Measurements from ENCODE around the gene KIAA1586. TPM values are rescaled to one million over a fixed set of nuclear protein-coding genes. Genes with fewer than 3 reads are reported as not detected.
A peak's percentile ranks its signal among the peaks of the same experiment; 100 is the strongest.

KIAA1586 gene
- total RNA-seq, 1 experiment from 2014 or later: 12.6 TPM

- intact Hi-C loops (cut with micrococcal nuclease; ENCODE audit: unreplicated experiment): no loop called here
- no peak overlapping the region for H3K27ac Mint-ChIP-seq (ENCODE audit: unreplicated experiment)
- H3K9me3 Mint-ChIP-seq (ENCODE audit: low read depth, unreplicated experiment): no peaks in the 10 kb centered on the region
- CTCF ChIA-PET: interaction anchor here (0.6 kb wide), 1 partner anchor 56 kb away, joined by 3 read pairs; no protein-coding TSS in a partner anchor
- H3K27me3 Mint-ChIP-seq (ENCODE audit: unreplicated experiment): no peaks in the 10 kb centered on the region
- no peak for DNase-seq
- H3K4me3 Mint-ChIP-seq (ENCODE audit: low read depth, unreplicated experiment): no peak overlapping the region
- no peak for TF ChIP-seq CTCF (IDR thresholded peaks at IDR 0.05; ENCODE audit: unreplicated experiment)
- H3K36me3 Mint-ChIP-seq (ENCODE audit: insufficient read depth, unreplicated experiment): peaks cover 53% of the 10 kb centered on the region
- peaks cover 30% of the 10 kb centered on the region for H3K4me1 Mint-ChIP-seq (ENCODE audit: low read depth, unreplicated experiment)
- no TSS peak for BruUV-seq (replicated peaks)
Measured at GRCh38 chr6:57094689-57095088, 48.2 kb downstream of the KIAA1586 start.

- TF ChIP-seq CTCF (IDR thresholded peaks at IDR 0.05; ENCODE audit: unreplicated experiment): no peak
- no TSS peak for BruUV-seq (replicated peaks)
- Mint-ChIP-seq H3K27me3 (ENCODE audit: unreplicated experiment) (no peaks in the 10 kb centered on the region), H3K4me1 (ENCODE audit: low read depth, unreplicated experiment) (peaks cover 13% of the 10 kb centered on the region), H3K36me3 (ENCODE audit: insufficient read depth, unreplicated experiment) (peaks cover 56% of the 10 kb centered on the region), H3K9me3 (ENCODE audit: low read depth, unreplicated experiment) (no peaks in the 10 kb centered on the region), H3K27ac (ENCODE audit: unreplicated experiment) (peak overlapping the region; percentile 22), H3K4me3 (ENCODE audit: low read depth, unreplicated experiment) (no peak overlapping the region)
- no peak for DNase-seq
- CTCF ChIA-PET: no interaction called here
- intact Hi-C loops (cut with micrococcal nuclease; ENCODE audit: unreplicated experiment): no loop called here
Measured at GRCh38 chr6:57097596-57097995, 51.1 kb downstream of the KIAA1586 start.

GRCh38 chr6:57102976-57103375 lies 56.5 kb downstream of the KIAA1586 start:
- no peak overlapping the region for H3K4me3 Mint-ChIP-seq (ENCODE audit: low read depth, unreplicated experiment)
- H3K9me3 Mint-ChIP-seq (ENCODE audit: low read depth, unreplicated experiment): no peaks in the 10 kb centered on the region
- CTCF ChIA-PET: no interaction called here
- intact Hi-C loops (cut with micrococcal nuclease; ENCODE audit: unreplicated experiment): no loop called here
- no TSS peak for BruUV-seq (replicated peaks)
- peaks cover 40% of the 10 kb centered on the region for H3K36me3 Mint-ChIP-seq (ENCODE audit: insufficient read depth, unreplicated experiment)
- no peak for TF ChIP-seq CTCF (IDR thresholded peaks at IDR 0.05; ENCODE audit: unreplicated experiment)
- H3K27me3 Mint-ChIP-seq (ENCODE audit: unreplicated experiment): no peaks in the 10 kb centered on the region
- DNase-seq: no peak
- no peak overlapping the region for H3K27ac Mint-ChIP-seq (ENCODE audit: unreplicated experiment)
- H3K4me1 Mint-ChIP-seq (ENCODE audit: low read depth, unreplicated experiment): no peaks in the 10 kb centered on the region

- BruUV-seq (replicated peaks): no TSS peak
- intact Hi-C loops (cut with micrococcal nuclease; ENCODE audit: unreplicated experiment): no loop called here
- Mint-ChIP-seq H3K36me3 (ENCODE audit: insufficient read depth, unreplicated experiment) (peaks cover 30% of the 10 kb centered on the region), H3K4me1 (ENCODE audit: low read depth, unreplicated experiment) (no peaks in the 10 kb centered on the region), H3K27ac (ENCODE audit: unreplicated experiment) (no peak overlapping the region), H3K4me3 (ENCODE audit: low read depth, unreplicated experiment) (no peak overlapping the region), H3K27me3 (ENCODE audit: unreplicated experiment) (no peaks in the 10 kb centered on the region), H3K9me3 (ENCODE audit: low read depth, unreplicated experiment) (no peaks in the 10 kb centered on the region)
- no peak for DNase-seq
- no peak for TF ChIP-seq CTCF (IDR thresholded peaks at IDR 0.05; ENCODE audit: unreplicated experiment)
- CTCF ChIA-PET: interaction anchor here (0.6 kb wide), 1 partner anchor 1058 kb away, joined by 3 read pairs; no protein-coding TSS in a partner anchor
Measured at GRCh38 chr6:57104336-57104735, 57.8 kb downstream of the KIAA1586 start.

Other genes starting within 250 kb of the KIAA1586 start
- 1.3 and 1.8 TPM in 2 replicates for gene BEND6, start 91.6 kb upstream of the KIAA1586 start, total RNA-seq (2022)
- 61.7 and 68.7 TPM in 2 replicates for gene ZNF451, start 43.5 kb downstream of the KIAA1586 start, total RNA-seq (2022)
- 9.6 and 12.1 TPM in 2 replicates for gene BAG2, start 125.6 kb downstream of the KIAA1586 start, total RNA-seq (2022)
- 10.9 and 11.0 TPM in 2 replicates for gene RAB23, start 175.6 kb downstream of the KIAA1586 start, total RNA-seq (2022)

Measured in Calu3 (cell line).